Measurements from ENCODE around the gene TSC22D1.
A peak's percentile ranks its signal among the peaks of the same experiment; 100 is the strongest.

Gene TSC22D1

DNA sequence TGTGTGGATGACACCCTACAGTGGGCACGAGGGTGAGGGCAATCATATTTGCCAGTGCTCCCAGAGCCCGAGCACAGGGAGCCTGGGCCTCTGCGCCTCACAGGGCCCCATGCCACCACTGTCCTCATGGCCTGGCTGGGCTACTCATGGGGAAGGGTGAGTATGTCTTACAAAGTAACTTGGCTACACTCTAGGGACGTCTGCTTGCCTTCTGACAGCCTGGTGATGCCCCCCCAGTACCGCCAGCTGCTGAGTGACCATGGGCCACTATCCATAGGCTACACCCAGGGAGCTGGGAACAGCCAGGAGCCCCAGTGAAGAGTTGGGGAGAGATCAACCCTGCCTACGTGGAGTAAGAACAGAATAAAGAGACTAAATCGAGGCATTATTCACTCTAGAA, 123.7 kb downstream of the TSC22D1 start:
- no peak for DNase-seq (ENCODE audit: low read depth in 2 of 2)

DNA sequence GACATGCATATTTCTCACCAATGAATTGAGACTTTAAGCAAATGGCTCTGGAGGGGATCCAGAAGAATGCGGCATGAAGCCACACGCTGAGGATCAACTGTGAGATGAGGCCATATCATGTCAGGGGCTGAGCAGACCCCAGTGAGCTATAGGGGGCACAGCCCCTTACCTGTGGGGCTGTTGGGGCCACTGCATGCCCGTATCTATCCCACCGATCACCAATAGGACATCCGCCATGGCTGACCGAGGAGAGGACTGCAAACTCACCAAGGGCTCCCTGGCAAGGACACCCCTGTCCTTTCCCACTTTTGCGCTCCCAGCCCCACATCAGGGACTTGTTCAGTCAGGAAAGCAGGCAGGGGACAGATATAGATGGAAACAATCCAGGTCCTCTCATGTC, 124.5 kb downstream of the TSC22D1 start:
- DNase-seq (ENCODE audit: low read depth in 2 of 2) = no peak

DNA sequence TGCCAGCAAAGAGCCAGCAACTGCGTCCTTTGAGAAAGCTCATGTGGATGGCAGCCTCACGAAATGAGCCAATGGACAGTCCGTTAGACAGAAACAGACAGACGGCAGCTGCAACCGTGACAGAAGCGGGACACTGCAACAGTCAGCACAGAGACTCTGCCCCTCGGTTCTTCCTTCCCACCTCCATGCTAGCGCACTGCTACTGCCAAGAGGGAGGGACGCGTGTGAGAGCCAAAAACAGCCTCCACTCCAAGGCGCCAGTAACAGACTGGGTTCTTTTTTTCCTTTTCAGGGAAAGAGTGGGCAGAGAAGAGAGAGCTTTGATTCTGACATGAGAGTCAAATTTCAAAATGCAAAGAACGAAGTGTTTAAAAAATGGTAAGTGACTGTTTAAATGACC, 125.0 kb downstream of the TSC22D1 start:
- DNase-seq (ENCODE audit: low read depth in 2 of 2) = no peak

DNA sequence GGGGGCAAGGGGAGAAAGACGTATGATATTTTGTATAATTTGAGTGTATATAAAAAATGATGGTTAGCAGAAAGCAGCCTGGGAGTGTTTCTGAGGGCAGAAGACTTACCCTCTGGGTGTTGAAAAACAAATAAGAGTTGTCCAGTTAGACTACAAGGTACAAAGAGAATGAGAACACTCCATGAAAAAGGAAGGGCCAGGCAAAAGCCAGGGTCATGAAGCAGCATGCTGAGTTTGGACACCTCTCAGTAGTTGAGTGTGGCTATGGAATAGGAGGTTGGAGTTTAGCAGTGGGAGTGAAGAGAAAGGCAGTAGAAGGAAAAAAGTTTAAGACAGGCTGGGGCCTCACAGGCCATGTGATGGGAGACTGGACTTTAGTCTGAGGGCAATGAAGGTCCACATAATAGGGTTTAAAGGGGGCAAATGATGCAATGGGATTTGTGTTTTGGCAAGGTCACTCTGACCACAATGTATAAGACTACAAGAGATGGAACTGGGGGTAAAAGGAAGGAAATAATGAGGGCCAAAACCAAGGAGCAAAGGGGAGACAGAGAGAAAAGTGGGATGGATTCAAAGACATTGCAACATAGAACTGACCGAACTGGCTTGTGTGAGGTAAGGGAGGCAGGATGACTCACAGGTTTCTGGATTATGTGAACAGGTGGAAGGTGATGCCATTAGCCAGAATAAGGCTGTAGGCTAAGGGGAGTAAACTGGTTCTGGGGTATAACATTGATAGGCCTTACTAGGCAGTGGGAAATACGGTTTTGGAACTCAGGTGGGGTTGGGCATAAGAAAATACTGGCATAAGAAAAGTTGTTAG, 125.9 kb downstream of the TSC22D1 start:
- DNase-seq (ENCODE audit: low read depth in 2 of 2) = no peak

DNA sequence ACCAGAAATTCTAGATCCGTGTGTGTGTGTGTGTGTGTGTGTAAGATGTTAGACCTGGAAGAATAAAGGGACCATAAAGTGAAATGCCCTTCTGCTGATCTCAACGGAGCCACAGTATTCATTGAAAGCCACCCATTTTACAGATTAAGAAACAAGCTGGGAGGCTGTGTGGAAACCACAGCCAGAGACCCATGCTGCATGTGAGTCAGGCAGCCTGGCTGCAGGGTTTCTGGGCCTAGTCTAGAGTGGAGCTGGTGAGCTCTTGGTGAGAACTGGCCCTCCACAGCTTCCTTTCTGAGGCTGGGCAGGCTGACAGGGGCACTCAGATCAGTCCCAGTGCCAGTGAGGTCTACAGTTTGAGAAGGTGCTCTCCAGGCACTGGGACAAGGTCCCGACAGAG, 127.3 kb downstream of the TSC22D1 start:
- DNase-seq (ENCODE audit: low read depth in 2 of 2) = no peak

DNA sequence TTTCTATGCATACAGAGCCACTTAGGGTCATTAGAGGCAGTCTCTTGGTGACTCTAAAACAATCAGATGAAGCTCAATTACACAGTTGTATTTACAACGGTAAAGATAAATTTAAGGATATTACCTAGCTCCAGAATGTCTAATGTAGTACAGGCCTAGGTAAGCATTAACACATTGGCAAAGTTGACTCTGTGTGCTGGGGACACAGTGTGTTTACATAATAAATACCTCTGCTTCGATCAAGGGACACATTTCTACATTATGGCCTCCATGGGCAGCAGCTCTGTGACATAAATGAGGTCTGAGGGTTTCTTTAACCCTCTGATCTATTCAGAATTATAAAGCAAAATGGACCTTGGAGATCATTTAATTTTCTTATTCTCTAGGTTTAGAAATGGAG, 127.8 kb downstream of the TSC22D1 start:
- DNase-seq (ENCODE audit: low read depth in 2 of 2) = no peak

DNA sequence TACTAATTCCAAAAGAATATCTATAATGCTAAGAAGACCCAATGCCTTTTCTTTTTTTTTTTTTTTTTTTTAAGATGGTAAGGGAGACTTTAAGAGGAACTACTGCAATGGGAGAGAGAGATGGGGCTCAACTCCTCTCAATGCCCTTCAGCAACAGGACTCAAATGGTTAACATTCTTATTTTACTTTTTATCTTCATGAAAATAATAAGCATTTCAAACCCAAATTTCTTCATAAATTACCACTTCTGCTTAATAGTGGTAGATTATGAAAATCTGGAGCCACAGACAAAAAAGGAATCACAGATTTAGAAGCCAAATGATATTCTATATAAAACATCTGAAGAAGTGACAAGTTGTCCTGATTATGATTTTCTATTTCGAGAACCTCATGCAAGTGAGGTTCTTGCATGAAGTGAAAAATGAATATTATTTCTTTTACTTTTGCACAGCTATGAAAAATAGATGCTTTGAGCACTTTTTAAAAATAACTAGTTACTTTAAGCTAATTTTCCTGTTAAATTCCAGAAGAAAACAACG, 128.3 kb downstream of the TSC22D1 start:
- DNase-seq (ENCODE audit: low read depth in 2 of 2) = no peak

DNA sequence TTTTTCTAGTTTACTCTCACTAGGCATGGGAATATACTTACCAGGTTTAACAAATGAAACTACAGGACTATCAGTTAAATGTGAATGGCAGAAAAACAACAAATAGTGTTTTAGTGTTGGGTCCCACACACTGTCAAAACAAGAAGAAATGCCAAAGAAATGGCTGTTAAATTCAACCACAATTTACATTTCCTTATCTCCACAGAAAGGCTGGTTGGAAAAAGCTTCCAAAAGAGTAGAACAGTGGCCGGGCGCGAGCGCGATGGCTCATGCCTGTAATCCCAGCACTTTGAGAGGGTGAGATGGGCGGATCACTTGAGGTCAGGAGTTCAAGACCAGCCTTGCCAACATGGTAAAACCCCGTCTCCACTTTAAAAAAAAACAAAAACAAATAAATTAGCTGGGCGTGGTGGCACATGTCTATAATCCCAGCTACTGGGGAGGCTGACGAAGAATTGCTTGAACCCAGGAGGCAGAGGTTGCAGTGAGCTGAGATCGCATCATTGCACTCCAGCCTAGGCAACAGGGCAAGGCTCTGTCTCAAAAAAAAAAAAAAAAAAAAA, 136.0 kb downstream of the TSC22D1 start:
- no peak for DNase-seq (ENCODE audit: low read depth in 2 of 2)

DNA sequence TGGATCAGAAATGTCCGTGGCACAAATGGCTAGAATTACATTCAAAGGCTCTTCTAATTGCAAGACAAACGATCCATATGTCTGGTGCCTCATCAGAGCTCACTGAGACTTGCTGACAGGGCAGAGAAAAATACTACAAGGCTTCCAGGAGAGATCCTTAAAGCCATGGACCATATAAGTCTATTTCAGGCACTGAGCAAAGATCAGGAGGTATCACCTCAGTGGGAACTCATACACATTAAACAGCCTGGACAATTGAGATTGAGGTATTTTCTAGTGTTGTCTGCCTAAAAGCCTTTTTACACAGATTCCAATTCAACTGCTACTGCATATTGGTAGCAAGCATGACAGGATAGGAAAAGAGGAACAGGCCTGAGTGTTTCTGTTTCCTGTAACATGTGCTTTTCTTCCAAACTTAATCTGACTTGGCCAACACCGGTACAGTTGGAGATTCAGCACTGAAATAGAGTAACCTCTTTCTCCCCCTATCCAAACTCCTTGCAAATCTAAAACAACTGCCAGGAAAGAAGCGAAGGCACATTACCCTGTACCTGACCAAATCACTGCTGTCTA, 136.6 kb downstream of the TSC22D1 start:
- DNase-seq (ENCODE audit: low read depth in 2 of 2) = no peak

DNA sequence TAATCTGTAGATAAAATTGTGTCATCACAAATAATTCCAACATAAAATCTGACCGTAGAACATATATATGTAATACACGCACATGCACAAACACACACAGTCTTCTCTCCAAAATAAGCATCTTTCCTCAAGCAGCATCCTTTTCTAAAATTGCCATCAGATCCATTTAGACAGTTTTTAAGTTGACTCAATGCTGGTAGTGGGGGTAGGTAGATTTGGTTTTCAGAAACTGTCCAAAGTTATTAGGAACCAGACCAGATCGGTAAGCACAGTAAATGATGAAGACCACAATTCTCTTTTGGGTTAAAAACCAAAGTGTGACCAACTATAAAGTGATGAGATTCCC, 137.9 kb downstream of the TSC22D1 start:
- no peak for DNase-seq (ENCODE audit: low read depth in 2 of 2)

DNA sequence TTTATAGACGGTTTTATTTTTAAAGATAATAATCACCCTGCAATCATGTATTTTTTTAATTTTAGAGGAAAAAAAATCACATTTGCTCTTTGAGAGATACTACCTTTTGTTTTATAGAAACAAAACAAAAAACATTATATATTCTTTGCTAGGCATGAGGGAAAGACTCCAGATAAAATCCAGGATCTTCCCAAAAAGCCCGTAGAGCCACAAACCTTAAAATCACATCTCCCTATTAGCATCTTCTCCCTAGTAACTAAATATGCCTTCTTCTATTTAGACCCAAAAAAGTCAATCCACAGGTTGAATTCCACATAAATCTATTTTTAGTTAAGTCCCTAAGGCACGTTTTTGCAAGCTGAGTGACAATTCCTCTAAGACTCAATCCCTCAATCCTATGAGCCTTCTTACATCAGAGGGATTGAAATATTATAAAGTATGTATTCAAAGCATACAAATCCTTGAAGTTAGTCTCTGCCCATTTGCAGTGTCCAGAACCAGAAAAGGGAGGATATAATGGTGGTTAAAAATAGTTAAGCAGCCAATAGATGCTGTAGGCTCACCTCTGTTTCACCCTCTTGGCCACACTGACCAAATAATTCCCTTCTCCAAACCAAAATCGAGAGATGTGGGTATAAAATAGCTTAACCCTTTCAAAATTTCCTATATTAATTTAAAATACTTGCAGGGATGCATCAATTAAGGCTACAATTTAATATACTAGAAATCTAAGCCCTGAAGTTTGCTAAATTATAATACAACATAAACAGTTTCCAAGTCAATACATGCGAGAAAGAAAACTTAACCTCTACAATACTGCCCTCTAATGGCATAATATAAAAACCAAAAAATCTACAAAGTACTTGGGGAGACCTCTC, 138.5 kb downstream of the TSC22D1 start:
- no peak for DNase-seq (ENCODE audit: low read depth in 2 of 2)

DNA sequence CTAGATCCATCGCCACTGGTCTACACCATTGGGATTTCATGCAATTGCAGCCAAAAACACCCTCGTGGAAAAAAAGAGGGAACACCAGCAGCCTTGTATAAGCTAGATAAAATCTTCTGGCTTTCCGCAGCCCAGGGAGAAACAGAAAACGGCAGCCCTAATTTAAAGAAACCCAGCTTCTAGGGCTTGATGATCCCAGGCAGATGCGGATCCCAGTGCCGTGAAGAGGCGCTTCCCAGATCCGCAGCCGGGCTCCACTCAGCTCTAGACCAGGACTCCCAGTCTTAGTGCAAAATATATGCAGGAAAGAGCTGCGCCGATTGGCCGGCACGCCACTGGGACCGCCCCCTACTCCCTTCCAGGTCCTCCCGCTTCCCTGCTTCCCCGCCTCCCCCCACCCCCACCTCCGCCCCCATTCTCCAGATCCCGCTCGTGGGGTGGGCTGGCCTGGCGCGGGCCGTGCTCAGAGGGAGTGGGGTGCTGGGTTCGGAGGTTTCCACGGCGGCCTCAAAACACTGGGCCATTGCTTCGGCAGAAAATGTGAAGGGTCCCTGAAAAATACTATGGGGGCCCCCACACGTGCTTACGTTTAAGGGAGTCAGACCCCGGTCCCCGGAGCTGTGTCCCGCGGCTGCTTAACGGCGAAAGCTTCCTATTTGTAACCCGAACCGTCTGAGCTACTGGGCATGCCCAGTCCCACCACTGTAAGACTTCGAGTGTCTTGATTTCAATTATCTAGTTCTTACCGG, 139.4 kb downstream of the TSC22D1 start:
- DNase-seq (ENCODE audit: low read depth in 2 of 2) = peak; percentile 9 to 17

DNA sequence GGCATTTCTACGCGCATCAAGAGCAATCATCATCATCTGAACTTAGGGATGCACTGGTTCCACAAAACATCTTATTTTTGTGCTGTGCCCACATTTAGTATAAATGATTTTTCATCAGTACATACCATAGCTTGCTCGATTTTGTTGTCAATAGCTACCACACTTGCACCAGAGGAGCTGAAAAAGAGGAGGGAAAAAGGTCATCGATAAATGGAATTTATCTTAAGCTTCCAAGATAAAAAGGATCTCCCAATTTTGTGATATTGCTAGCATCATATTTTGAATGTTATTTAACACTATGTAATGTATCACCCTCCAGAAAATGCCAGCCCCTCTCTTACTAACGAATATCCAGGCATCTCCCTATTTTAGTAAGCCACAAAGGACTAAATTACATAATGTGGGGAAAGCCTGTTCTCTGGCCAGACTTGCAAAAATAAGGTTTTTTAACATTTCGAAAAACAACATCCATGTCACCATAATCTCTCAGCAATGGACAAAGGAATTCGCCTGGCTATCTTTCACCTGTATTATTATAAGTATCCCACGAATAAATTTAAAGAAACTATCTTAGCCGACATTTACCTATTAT, 140.1 kb downstream of the TSC22D1 start:
- DNase-seq (ENCODE audit: low read depth in 2 of 2) = no peak

DNA sequence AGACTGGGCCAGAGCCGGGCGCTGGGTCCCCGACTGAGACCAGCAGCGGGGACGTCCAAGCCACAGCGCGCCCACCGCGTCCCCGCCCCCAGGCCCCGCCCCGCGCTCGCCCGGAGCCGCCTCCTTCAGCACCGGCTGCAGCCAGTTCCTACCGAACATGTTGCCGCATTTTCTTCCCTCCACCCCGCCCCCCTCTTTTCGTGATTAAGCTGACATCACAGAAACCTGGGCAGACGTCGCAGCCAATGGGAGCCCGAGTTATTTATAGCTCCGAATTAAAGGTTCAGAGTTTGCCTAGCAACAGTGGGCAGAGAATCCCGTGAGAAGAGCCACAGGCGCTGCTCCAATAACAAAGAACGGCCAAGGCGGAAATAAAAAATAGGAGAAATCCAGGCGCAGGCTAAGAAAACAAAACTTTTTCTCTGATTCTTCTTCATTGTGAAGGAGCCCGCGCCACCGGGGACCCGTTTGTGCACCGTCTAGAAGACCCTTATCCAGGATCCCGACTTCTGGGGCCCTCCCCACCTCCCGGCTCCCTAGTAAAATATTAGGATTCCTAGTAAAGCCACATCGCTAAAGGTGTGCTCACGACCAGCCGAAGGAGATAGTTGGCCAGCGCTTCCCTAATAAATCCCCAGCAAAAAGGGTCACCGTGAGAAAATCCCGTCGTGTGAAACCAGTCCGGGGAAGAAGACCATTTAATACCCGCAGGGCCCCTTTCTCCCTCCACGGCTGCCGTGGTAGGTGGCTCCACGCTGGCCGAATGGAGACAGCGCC, 140.8 kb downstream of the TSC22D1 start:
- peak; percentile 80 to 83 for DNase-seq (ENCODE audit: low read depth in 2 of 2)

DNA sequence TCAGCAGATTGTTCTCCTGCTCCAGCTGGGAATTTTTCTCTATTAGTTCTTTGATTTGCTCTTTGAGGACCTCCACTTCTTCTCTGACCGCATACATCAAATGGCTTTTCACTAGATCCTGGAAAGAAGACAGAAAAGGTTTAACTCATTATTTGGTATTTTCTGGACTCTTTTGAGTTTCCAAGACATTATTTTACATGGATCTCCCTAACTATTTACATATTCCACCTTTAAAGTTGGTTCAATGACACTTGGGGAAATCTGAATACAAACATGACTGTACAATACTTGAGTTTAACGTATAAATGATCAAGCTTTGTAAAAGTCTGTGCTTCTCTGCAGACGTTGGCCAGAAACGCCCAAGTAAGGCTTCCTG, 141.4 kb downstream of the TSC22D1 start:
- DNase-seq (ENCODE audit: low read depth in 2 of 2) = no peak

DNA sequence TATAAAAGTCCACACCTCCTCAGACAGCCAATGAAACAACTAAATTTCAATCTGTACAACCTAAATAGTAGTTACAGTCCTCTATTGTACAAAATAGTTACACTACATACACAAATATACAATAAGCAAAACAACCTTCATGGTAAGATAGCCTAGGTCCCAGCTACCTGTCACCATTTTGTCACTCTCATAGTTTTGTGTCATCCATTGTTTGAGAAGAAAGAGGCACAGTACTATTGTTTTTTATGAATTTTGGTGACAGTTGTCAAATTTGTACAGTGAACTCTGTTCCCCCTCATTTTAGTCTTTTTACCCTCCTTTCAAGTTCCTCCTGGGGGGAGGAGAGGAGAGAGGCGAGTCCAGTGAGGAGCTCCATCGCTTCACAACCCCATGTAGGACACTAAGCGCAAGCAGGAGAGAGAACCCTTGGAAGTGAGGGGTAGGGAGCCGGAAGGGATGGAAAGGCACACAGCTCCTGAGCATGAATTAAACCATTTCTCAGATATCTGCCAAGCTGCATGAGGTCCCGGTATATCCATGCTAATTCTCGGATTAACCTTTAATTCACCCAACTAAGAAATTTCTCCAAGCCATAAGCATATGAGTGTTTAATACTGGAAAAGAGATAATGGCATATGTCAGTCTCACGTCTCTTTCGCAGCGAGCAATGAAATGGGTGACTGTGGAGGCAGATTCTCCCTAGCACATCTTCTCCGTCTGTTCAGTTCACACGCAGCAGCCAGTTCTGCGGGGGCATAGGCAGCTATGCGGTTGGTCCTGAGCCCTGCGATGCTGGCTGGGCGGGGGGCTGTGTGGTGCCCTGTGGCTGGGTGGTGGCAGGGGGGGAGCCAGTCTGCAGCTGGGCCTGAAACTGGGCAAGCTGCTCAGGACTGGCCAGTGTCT, 142.0 kb downstream of the TSC22D1 start:
- no peak for DNase-seq (ENCODE audit: low read depth in 2 of 2)

DNA sequence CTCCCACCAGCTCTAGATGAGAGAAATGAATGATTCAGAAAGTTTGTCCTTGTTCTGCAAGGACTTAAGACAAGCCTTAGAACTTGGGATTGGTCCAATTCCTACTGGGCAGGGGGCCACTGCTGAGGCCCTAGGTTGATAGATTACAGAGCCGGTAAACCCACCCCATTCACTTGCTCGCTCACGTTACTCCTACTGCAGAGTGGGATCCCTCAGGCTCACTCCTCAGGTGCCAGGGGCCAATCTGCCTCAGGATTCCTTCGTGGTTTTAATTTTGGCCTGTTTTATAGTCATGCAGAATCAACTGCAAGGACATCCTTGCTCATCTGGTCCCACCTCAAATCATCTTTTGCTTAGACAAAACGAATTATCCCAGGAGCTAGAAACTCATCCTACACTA, 143.5 kb downstream of the TSC22D1 start:
- no peak for DNase-seq (ENCODE audit: low read depth in 2 of 2)

DNA sequence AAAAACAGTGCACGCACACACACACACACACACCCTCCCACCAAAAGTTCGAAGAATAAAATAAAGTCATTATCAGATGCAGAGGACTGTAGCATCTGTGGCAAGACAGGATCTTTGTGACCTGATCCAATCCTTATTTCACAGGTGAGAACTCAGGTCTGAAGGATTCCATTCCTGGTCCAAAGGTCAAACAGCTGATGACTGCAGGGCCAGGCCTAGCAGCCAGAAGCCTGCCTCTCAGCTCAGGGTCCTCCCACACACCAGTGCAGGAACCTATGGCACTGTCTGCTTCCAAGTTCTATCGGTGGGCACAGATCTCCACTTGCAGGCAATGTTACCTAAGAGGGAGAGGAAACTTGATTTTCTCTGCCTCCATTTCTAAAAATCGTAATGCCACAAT, 145.0 kb downstream of the TSC22D1 start:
- DNase-seq (ENCODE audit: low read depth in 2 of 2) = no peak

DNA sequence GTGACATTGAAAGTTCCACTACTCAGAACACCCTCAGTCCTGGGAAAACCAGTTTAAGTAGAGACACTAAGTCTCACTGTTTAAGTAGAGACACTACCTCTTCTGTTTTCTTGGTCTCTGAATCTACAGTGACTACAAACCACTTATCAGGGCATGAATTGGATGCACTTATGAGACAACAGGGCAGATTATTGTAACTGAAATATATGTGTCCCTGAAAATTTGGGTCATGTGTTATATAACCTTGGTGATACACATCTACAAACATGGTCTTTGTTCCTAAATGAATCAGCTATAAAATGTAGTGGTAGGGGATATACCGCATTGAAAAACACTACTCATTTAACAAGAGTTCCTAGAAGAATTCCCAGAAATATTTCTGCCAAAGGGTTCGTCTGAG, 146.8 kb downstream of the TSC22D1 start:
- DNase-seq (ENCODE audit: low read depth in 2 of 2) = no peak
